Neural cell (in vitro differentiated cells): ENCODE measurements around the gene RASGEF1C.

Experiments used
- EZH2 ChIP-seq: fragments of 200-600, 300-800 bp; shearing (Covaris generic), sonication (generic); IDR thresholded peaks from 2 replicates; pipeline ENCODE4 v1.6.1; 2014; ENCODE audit warnings: antibody characterized with exemption, low read length, borderline replicate concordance, mild to moderate bottlenecking; ENCODE audit not compliant: insufficient read depth, poor library complexity, severe bottlenecking
- MXI1 ChIP-seq: fragments of 450-650 bp; conservative IDR thresholded peaks from 2 replicates; pipeline ENCODE4 v1.6.1; 2014; ENCODE audit warnings: antibody characterized with exemption, mild to moderate bottlenecking; ENCODE audit not compliant: poor library complexity, severe bottlenecking
- POLR2AphosphoS5 ChIP-seq: IDR thresholded peaks from 2 replicates; pipeline ENCODE4 v1.6.1; 2012
- TAF1 ChIP-seq: IDR thresholded peaks from 2 replicates; pipeline ENCODE4 v1.6.1; 2012; ENCODE audit warnings: low read depth
- TF ChIP-seq, protein P1 (sequence below): IDR thresholded peaks from 2 replicates; pipeline ENCODE4 v1.6.1; 2012; ENCODE audit warnings: borderline replicate concordance
- TF ChIP-seq, protein P2 (sequence below): fragments of 450-650 bp; IDR thresholded peaks from 2 replicates; pipeline ENCODE4 v1.5.1; 2014; ENCODE audit warnings: antibody characterized with exemption, mild to moderate bottlenecking, moderate library complexity; ENCODE audit not compliant: poor library complexity, severe bottlenecking

DNA sequence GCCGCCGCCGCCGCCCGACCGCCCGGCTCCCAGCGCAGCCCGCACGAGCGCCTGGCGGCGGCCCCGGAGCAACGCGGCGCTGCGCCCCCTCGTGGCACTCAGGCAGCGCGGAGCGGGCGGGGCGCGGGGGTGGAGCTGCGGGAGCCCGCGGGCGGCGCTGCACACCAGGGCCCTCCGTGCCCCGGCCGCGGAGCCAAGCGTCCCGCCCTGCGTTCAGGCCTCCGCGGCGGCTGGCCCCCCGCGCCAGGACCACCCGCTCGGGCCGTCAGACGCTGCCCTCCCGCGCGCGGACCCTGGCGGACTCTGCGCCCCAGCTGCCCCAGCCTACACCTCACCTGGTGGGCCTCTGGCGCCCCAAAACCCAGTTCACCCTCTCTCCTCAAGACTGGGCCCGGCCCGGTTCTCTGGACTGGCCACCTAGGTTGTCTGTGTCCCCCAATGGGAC is at the start of gene RASGEF1C:
- TF ChIP-seq TAF1 (no peak), MXI1 (no peak), POLR2AphosphoS5 (no peak), EZH2 (no peak)
- TF ChIP-seq, protein P1, sequence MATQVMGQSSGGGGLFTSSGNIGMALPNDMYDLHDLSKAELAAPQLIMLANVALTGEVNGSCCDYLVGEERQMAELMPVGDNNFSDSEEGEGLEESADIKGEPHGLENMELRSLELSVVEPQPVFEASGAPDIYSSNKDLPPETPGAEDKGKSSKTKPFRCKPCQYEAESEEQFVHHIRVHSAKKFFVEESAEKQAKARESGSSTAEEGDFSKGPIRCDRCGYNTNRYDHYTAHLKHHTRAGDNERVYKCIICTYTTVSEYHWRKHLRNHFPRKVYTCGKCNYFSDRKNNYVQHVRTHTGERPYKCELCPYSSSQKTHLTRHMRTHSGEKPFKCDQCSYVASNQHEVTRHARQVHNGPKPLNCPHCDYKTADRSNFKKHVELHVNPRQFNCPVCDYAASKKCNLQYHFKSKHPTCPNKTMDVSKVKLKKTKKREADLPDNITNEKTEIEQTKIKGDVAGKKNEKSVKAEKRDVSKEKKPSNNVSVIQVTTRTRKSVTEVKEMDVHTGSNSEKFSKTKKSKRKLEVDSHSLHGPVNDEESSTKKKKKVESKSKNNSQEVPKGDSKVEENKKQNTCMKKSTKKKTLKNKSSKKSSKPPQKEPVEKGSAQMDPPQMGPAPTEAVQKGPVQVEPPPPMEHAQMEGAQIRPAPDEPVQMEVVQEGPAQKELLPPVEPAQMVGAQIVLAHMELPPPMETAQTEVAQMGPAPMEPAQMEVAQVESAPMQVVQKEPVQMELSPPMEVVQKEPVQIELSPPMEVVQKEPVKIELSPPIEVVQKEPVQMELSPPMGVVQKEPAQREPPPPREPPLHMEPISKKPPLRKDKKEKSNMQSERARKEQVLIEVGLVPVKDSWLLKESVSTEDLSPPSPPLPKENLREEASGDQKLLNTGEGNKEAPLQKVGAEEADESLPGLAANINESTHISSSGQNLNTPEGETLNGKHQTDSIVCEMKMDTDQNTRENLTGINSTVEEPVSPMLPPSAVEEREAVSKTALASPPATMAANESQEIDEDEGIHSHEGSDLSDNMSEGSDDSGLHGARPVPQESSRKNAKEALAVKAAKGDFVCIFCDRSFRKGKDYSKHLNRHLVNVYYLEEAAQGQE, result no peak
- TF ChIP-seq, protein P2, sequence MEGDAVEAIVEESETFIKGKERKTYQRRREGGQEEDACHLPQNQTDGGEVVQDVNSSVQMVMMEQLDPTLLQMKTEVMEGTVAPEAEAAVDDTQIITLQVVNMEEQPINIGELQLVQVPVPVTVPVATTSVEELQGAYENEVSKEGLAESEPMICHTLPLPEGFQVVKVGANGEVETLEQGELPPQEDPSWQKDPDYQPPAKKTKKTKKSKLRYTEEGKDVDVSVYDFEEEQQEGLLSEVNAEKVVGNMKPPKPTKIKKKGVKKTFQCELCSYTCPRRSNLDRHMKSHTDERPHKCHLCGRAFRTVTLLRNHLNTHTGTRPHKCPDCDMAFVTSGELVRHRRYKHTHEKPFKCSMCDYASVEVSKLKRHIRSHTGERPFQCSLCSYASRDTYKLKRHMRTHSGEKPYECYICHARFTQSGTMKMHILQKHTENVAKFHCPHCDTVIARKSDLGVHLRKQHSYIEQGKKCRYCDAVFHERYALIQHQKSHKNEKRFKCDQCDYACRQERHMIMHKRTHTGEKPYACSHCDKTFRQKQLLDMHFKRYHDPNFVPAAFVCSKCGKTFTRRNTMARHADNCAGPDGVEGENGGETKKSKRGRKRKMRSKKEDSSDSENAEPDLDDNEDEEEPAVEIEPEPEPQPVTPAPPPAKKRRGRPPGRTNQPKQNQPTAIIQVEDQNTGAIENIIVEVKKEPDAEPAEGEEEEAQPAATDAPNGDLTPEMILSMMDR, result peak; percentile 75
